Measurements from ENCODE around the gene MX2. TPM values are rescaled to one million over a fixed set of nuclear protein-coding genes. Genes with fewer than 3 reads are reported as not detected.

MX2 gene
- total and polyA plus RNA-seq, 10 of the 15 experiments (the other 5 are each of a cell fraction or from before 2014, with no cell fraction given) = 10.5 to 167 (median 46.1) TPM

- no peak for TF ChIP-seq ETV6 (conservative IDR thresholded peaks at IDR 0.05 in 1 of 2, IDR thresholded peaks at IDR 0.05 in 1 of 2; ENCODE audit: borderline replicate concordance in 1 of 2, low read depth in 1 of 2)
- TF ChIP-seq LARP7 (IDR thresholded peaks at IDR 0.05) = no peak
- no peak for TF ChIP-seq E4F1 (IDR thresholded peaks at IDR 0.05; ENCODE audit: borderline replicate concordance, partially characterized antibody)
- no peak for TF ChIP-seq RAD21 (IDR thresholded peaks at IDR 0.05; ENCODE audit: insufficient read depth, low read depth, low read length)
These were observed 12.0 kb upstream of the MX2 start (continued) for GRCh38 chr21:41349619-41350390.

DNA sequence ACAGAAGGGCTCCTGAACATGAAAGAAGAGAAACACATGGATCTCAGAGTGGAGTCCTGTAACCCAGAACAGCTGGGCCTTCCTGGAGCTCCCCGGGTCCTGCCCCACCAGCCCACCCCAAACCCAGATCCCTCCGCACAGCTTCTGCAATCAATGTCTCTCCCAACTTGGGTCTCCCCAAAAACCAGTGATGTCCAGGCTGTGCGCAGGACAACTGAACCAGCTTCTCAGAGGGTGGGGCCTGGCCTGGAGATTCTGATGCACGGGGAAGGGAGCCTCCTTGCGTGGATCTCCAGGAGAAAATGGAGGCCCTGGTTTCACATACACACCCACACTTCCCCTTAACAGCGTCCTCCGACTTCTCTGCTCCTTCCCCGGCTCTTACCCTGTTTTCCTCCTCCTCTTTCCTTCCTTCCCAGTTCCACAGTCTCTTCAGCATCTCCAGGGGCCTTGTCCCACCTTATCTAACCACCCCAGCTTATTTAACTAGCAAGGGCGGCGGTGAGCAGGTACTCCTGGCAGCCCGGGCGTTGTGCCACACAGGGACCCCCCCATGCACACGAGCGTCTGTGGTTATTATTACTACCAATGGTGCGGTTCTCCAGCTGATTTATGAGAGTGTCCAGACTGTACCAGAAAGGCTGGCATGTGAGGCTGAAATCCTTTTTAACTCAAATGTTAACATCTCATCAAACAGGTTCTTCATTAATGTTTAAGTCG is 11.2 kb upstream of the MX2 start:
- POLR2A ChIA-PET = no interaction called here
- CTCF ChIA-PET = no interaction called here
- Histone ChIP-seq H3K4me1 (ENCODE audit: control insufficient read depth, insufficient read depth, low read length) (no peaks in the 10 kb centered on the region), H3K36me3 (ENCODE audit: control insufficient read depth in 2 of 2, insufficient read depth in 2 of 2, low read length in 1 of 2) (no peaks in the 10 kb centered on the region), H2AFZ (ENCODE audit: control insufficient read depth, low read depth, low read length) (no peak overlapping the region), H3K9me3 (replicated peaks; ENCODE audit: control insufficient read depth, insufficient read depth, low read length) (no peaks in the 10 kb centered on the region), H3K4me3 (no peak overlapping the region), H3K79me2 (ENCODE audit: control insufficient read depth, insufficient read depth, low read length) (no peaks in the 10 kb centered on the region), H3K4me2 (ENCODE audit: control insufficient read depth, insufficient read depth) (no peak overlapping the region), H3K27ac (ENCODE audit: control insufficient read depth, insufficient read depth) (no peak overlapping the region), H3K9ac (ENCODE audit: control insufficient read depth, insufficient read depth, low read length) (no peak overlapping the region), H3K27me3 (replicated peaks in 1 of 2; ENCODE audit: control insufficient read depth in 2 of 2, insufficient read depth in 2 of 2, low read length in 1 of 2) (no peaks in the 10 kb centered on the region), H4K20me1 (ENCODE audit: control insufficient read depth, insufficient read depth) (no peaks in the 10 kb centered on the region)
- no TSS peak for BruUV-seq (replicated peaks)
- DNase-seq (ENCODE audit: low read depth, low spot score) (no peak), ATAC-seq (no peak), FAIRE-seq (no peak)
- in situ Hi-C loops (cut with MboI) = no loop called here
- intact Hi-C loops (cut with micrococcal nuclease; ENCODE audit: unreplicated experiment) = no loop called here
- SMC1A ChIA-PET (ENCODE audit: uncharacterized antibody, unreplicated experiment) = interaction anchor here (2.6 kb wide), 1 partner anchor 67 kb away, joined by 6 read pairs; no protein-coding TSS in a partner anchor
- TF ChIP-seq NR2C2 (IDR thresholded peaks at IDR 0.05; ENCODE audit: borderline replicate concordance, control insufficient read depth, insufficient read length, low read depth) (no peak), E4F1 (IDR thresholded peaks at IDR 0.05; ENCODE audit: borderline replicate concordance, partially characterized antibody) (no peak), IKZF2 (IDR thresholded peaks at IDR 0.05) (no peak), NFXL1 (IDR thresholded peaks at IDR 0.05; ENCODE audit: borderline replicate concordance) (no peak), TARDBP (IDR thresholded peaks at IDR 0.05; ENCODE audit: borderline replicate concordance) (no peak)
- RAD21 ChIA-PET (ENCODE audit: unreplicated experiment) = interaction anchor here (1.0 kb wide), 1 partner anchor 12 kb away, joined by 3 read pairs; no protein-coding TSS in a partner anchor
- WGBS (ENCODE audit: insufficient coverage, insufficient replicate concordance, low lambda C conversion rate, missing lambda C conversion rate) = 57% methylated on average over 15 of the region's 16 CpGs

Measured in GM12878 (cell line).